Parathyroid adenoma (tissue), 2 donors: ENCODE measurements around the gene UTS2B.

Experiments used
- H2AFZ ChIP-seq: fragments of 300-600 bp; sonication (generic); one replicate; pipeline ENCODE4 v1.7.0; 2017; ENCODE audit warnings: antibody characterized with exemption, mild to moderate bottlenecking
- H3K27ac ChIP-seq: fragments of 300-600 bp; sonication (generic); one replicate; pipeline ENCODE4 v1.7.0; 2017
- H3K27me3 ChIP-seq: fragments of 300-600 bp; sonication (generic); one replicate; pipeline ENCODE4 v1.7.0; 2017; ENCODE audit warnings: low read length; ENCODE audit not compliant: control insufficient read depth, insufficient read depth
- H3K36me3 ChIP-seq: fragments of 300-600 bp; sonication (generic); one replicate; pipeline ENCODE4 v1.7.0; 2017; ENCODE audit warnings: low read length; ENCODE audit not compliant: control insufficient read depth, insufficient read depth
- H3K4me1 ChIP-seq: fragments of 300-600 bp; sonication (generic); one replicate; pipeline ENCODE4 v1.7.0; 2017; ENCODE audit warnings: control low read depth
- H3K4me2 ChIP-seq: fragments of 300-600 bp; sonication (generic); one replicate; pipeline ENCODE4 v1.7.0; 2017; ENCODE audit warnings: low read length
- H3K4me3 ChIP-seq: fragments of 300-600 bp; sonication (generic); one replicate; pipeline ENCODE4 v1.7.0; 2017; ENCODE audit warnings: low read depth, low read length
- H3K79me2 ChIP-seq: fragments of 300-600 bp; sonication (generic); one replicate; pipeline ENCODE4 v1.7.0; 2017; ENCODE audit warnings: control low read depth
- H3K9ac ChIP-seq: fragments of 300-600 bp; sonication (generic); one replicate; pipeline ENCODE4 v1.7.0; 2017; ENCODE audit warnings: mild to moderate bottlenecking
- H3K9me3 ChIP-seq: fragments of 300-600 bp; sonication (generic); one replicate; pipeline ENCODE4 v1.7.0; 2017; ENCODE audit warnings: low read length; ENCODE audit not compliant: control insufficient read depth
- TF ChIP-seq, protein P1 (sequence below): fragments of 300-600 bp; sonication (generic); IDR thresholded peaks from one replicate; pipeline ENCODE4 v1.7.0; 2017; ENCODE audit warnings: antibody characterized with exemption, mild to moderate bottlenecking
- donor health status: primary hyperparathyroidism.

Gene UTS2B

DNA sequence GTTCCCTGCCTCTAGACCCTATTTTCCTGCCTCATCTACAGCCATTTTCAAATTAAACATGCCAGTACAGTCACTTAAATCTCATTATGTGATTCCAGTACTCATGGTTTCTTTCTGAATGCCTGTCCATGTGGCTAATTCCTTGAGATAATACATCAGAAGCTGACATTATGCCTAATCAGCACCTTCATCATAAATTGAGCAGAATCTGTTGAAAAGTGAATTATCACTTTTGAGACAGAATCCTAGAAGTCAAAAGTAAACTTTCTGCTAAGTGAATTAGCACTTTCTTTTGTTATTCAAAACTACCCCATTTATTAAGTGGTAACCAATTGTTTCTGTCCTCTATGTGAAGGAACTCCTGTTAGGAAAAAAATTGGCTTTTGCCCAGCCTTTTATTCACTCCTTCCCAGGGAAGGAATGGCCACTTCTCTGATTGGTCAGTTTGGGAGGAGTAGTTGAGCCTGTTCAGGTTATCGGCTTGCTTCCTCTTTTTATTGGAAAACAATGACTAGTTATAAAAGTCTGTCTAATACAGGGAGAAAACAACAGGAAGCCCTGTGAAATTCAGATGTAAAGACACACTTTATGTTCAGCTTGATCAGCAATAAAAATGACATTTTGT is 90.8 kb downstream of the UTS2B start:
- TF ChIP-seq, protein P1, sequence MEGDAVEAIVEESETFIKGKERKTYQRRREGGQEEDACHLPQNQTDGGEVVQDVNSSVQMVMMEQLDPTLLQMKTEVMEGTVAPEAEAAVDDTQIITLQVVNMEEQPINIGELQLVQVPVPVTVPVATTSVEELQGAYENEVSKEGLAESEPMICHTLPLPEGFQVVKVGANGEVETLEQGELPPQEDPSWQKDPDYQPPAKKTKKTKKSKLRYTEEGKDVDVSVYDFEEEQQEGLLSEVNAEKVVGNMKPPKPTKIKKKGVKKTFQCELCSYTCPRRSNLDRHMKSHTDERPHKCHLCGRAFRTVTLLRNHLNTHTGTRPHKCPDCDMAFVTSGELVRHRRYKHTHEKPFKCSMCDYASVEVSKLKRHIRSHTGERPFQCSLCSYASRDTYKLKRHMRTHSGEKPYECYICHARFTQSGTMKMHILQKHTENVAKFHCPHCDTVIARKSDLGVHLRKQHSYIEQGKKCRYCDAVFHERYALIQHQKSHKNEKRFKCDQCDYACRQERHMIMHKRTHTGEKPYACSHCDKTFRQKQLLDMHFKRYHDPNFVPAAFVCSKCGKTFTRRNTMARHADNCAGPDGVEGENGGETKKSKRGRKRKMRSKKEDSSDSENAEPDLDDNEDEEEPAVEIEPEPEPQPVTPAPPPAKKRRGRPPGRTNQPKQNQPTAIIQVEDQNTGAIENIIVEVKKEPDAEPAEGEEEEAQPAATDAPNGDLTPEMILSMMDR = no peak
- H3K4me1 ChIP-seq = no peaks in the 10 kb centered on the region

GRCh38 chr3:191238321-191238817 is 92.0 kb downstream of the UTS2B start:
- TF ChIP-seq, protein P1 = no peak
- Histone ChIP-seq H3K27ac (no peak overlapping the region), H3K36me3 (no peaks in the 10 kb centered on the region), H3K9me3 (no peaks in the 10 kb centered on the region), H3K4me1 (no peaks in the 10 kb centered on the region), H2AFZ (no peak overlapping the region), H3K27me3 (no peaks in the 10 kb centered on the region), H3K9ac (no peak overlapping the region), H3K4me3 (no peak overlapping the region), H3K4me2 (no peak overlapping the region), H3K79me2 (no peaks in the 10 kb centered on the region)

More for the DNA sequence above, 90.8 kb downstream of the UTS2B start:
- no peak overlapping the region for H3K4me2 ChIP-seq
- H3K9me3 ChIP-seq = no peaks in the 10 kb centered on the region
- H3K27ac ChIP-seq = no peak overlapping the region
- H3K9ac ChIP-seq = no peak overlapping the region
- no peaks in the 10 kb centered on the region for H3K79me2 ChIP-seq
- H3K36me3 ChIP-seq = no peaks in the 10 kb centered on the region
- no peak overlapping the region for H2AFZ ChIP-seq
- H3K4me3 ChIP-seq = no peak overlapping the region
- H3K27me3 ChIP-seq = no peaks in the 10 kb centered on the region

DNA sequence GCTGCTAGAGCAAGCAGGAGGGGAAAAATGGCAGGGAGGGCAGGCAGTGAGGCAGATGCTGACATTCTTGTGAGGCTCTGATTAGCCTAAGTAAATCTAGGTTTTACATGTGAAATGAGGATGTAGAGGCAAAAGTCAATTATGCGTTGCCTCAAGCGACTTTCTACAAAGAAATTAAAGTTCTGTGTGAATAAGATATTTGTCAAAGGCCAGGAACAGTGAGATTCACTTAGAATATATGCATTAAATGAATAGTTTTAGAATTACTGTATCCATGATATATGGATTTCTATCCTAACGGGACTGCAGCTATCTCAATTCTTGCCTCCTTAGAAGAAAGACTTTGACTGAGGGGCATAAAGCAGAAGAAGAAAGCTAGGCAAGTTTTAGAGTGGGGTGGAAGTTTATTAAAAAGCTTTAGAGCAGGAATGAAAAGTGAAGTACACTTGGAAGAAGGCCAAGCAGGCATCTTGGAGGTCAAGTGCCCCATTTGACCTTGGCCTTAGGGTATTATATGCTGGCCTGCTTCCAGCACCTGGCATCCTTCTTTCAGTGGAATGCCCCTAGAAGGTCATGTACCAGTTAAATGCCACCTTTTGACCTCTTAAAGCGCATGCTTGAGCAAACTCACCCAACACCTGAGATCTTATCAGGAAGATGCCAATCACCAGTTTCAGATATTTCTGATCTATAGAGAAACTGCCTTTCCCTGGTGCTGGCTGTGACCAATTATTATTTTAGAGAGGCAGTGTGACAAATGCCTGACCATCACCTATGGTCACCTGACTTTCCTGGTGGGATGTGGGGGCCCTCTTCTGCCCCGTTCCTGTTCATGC is 93.1 kb downstream of the UTS2B start:
- Histone ChIP-seq H3K79me2 (no peaks in the 10 kb centered on the region), H3K9ac (no peak overlapping the region), H3K4me3 (no peak overlapping the region), H2AFZ (no peak overlapping the region), H3K4me1 (no peaks in the 10 kb centered on the region), H3K27ac (no peak overlapping the region), H3K27me3 (no peaks in the 10 kb centered on the region), H3K36me3 (no peaks in the 10 kb centered on the region), H3K4me2 (no peak overlapping the region), H3K9me3 (no peaks in the 10 kb centered on the region)
- TF ChIP-seq, protein P1 = no peak

DNA sequence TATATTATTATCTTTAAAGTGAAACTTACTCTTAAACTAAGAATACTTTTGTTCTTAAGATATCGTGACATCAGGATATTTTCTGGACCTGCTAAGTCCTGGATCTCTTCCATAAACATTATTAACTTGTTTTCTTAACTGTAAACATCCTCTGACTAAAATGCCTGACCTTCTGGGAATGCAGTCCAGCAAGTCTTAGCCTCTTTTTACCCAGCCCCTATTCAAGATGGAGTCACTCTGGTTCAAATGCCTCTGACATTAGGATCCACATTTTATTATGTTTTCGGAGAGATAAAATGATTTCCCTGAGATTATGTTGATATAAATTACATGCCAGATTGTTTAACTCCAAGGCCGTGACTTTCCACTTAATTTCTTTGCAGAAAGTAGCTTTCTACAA is 93.7 kb downstream of the UTS2B start:
- no peak overlapping the region for H3K27ac ChIP-seq
- no peaks in the 10 kb centered on the region for H3K9me3 ChIP-seq
- H3K4me2 ChIP-seq = no peak overlapping the region
- H2AFZ ChIP-seq = no peak overlapping the region
- no peak overlapping the region for H3K4me3 ChIP-seq
- no peak overlapping the region for H3K9ac ChIP-seq
- H3K79me2 ChIP-seq = no peaks in the 10 kb centered on the region
- no peaks in the 10 kb centered on the region for H3K27me3 ChIP-seq
- TF ChIP-seq, protein P1 = no peak
- H3K36me3 ChIP-seq = no peaks in the 10 kb centered on the region
- H3K4me1 ChIP-seq = no peaks in the 10 kb centered on the region
